COR-L47 (cell line): Measurements from ENCODE around the gene EPB41L1.

ENCODE experiments used
- DNase-seq: peaks from one replicate; lab custom pipeline; 2025; lab: John Stamatoyannopoulos, UW

The EPB41L1 gene

GRCh38 chr20:36261389-36262105 lies 107.0 kb downstream of the EPB41L1 start:
- DNase-seq = no peak

- DNase-seq = no peak
These were observed 107.9 kb downstream of the EPB41L1 start for GRCh38 chr20:36262440-36262839.

GRCh38 chr20:36264426-36265246 lies 110.1 kb downstream of the EPB41L1 start:
- no peak for DNase-seq

GRCh38 chr20:36266189-36266588 lies 111.6 kb downstream of the EPB41L1 start:
- DNase-seq = no peak

- no peak for DNase-seq
These were observed 113.3 kb downstream of the EPB41L1 start for GRCh38 chr20:36267605-36268381.

- DNase-seq = no peak
These were observed 114.2 kb downstream of the EPB41L1 start for GRCh38 chr20:36268440-36269342.

GRCh38 chr20:36269507-36269906 lies 115.0 kb downstream of the EPB41L1 start:
- no peak for DNase-seq

- DNase-seq = no peak
These were observed 116.5 kb downstream of the EPB41L1 start for GRCh38 chr20:36270744-36271638.

GRCh38 chr20:36271639-36272546 lies 117.4 kb downstream of the EPB41L1 start:
- DNase-seq = no peak

- no peak for DNase-seq
These were observed 118.1 kb downstream of the EPB41L1 start for GRCh38 chr20:36272547-36273220.

GRCh38 chr20:36273414-36274180 lies 119.1 kb downstream of the EPB41L1 start:
- no peak for DNase-seq

GRCh38 chr20:36274181-36274841 lies 119.8 kb downstream of the EPB41L1 start:
- DNase-seq = no peak

- DNase-seq = no peak
These were observed 120.5 kb downstream of the EPB41L1 start for GRCh38 chr20:36275011-36275410.

- no peak for DNase-seq
These were observed 121.1 kb downstream of the EPB41L1 start for GRCh38 chr20:36275441-36276189.

GRCh38 chr20:36277546-36277945 lies 123.0 kb downstream of the EPB41L1 start:
- DNase-seq = no peak

- DNase-seq = no peak
These were observed 124.8 kb downstream of the EPB41L1 start for GRCh38 chr20:36279362-36279761.

GRCh38 chr20:36279776-36280175 lies 125.2 kb downstream of the EPB41L1 start:
- DNase-seq = no peak
